Measurements from ENCODE around the gene IER3. TPM values are rescaled to one million over a fixed set of nuclear protein-coding genes. Genes with fewer than 3 reads are reported as not detected.

IER3 gene
- total and polyA plus RNA-seq, 2 of the 13 experiments (the other 11 are each of a cell fraction or from before 2014, with no cell fraction given), result 51.1 to 131 TPM

GRCh38 chr6:30769088-30769852 is 24.9 kb upstream of the IER3 start (continued):
- TF ChIP-seq ZBTB34 (CRISPR knock-in tag; IDR thresholded peaks at IDR 0.05), result peak; percentile 58; the same call in 1 of the 2 replicates
- TF ChIP-seq ZNF512B (CRISPR knock-in tag; IDR thresholded peaks at IDR 0.05; ENCODE audit: borderline replicate concordance), result peak; percentile 55; the same call in 1 of the 2 replicates
- TF ChIP-seq ETV5 (CRISPR knock-in tag; IDR thresholded peaks at IDR 0.05; ENCODE audit: borderline replicate concordance), result peak; percentile 96
- TF ChIP-seq ADNP (CRISPR knock-in tag; IDR thresholded peaks at IDR 0.05), result peak; percentile 49; the same call in 1 of the 2 replicates
- TF ChIP-seq POLR2AphosphoS5 (IDR thresholded peaks at IDR 0.05; ENCODE audit: low read depth, low read length), result peak; percentile 90
- peak; percentile 96 for TF ChIP-seq ZNF687 (CRISPR knock-in tag; IDR thresholded peaks at IDR 0.05)
- no peak for TF ChIP-seq PCBP2 (optimal IDR thresholded peaks at IDR 0.05; ENCODE audit: low read depth, low read length, poor library complexity, severe bottlenecking)
- no peak for TF ChIP-seq IKZF1 (IDR thresholded peaks at IDR 0.05)
- peak; percentile 83 for TF ChIP-seq CREM (IDR thresholded peaks at IDR 0.05)
- TF ChIP-seq CREM (CRISPR knock-in tag; IDR thresholded peaks at IDR 0.05), result no peak
- peak; percentile 52; the same call in 1 of the 2 replicates for TF ChIP-seq ZNF558 (CRISPR knock-in tag; IDR thresholded peaks at IDR 0.05; ENCODE audit: borderline replicate concordance)
- no peak for TF ChIP-seq AKNA (CRISPR knock-in tag; IDR thresholded peaks at IDR 0.05; ENCODE audit: borderline replicate concordance)
- no peak for TF ChIP-seq ZNF207 (IDR thresholded peaks at IDR 0.05; ENCODE audit: borderline replicate concordance)
